NB4 (cell line): Measurements from ENCODE around the gene SPPL3.

Experiments used
- MYC ChIP-seq: IDR thresholded peaks from 2 replicates; pipeline ENCODE4 v1.6.1; 2011; ENCODE audit warnings: low read depth, low read length
- POLR2A ChIP-seq: IDR thresholded peaks from 2 replicates; pipeline ENCODE4 v1.6.1; 2011; ENCODE audit warnings: mild to moderate bottlenecking; ENCODE audit not compliant: insufficient read length; ENCODE audit errors: extremely low read depth
- TF ChIP-seq, protein P1 (sequence below): IDR thresholded peaks from one replicate; pipeline ENCODE4 v1.5.1; 2012; ENCODE audit warnings: low read depth, low read length

- TF ChIP-seq, protein P1, sequence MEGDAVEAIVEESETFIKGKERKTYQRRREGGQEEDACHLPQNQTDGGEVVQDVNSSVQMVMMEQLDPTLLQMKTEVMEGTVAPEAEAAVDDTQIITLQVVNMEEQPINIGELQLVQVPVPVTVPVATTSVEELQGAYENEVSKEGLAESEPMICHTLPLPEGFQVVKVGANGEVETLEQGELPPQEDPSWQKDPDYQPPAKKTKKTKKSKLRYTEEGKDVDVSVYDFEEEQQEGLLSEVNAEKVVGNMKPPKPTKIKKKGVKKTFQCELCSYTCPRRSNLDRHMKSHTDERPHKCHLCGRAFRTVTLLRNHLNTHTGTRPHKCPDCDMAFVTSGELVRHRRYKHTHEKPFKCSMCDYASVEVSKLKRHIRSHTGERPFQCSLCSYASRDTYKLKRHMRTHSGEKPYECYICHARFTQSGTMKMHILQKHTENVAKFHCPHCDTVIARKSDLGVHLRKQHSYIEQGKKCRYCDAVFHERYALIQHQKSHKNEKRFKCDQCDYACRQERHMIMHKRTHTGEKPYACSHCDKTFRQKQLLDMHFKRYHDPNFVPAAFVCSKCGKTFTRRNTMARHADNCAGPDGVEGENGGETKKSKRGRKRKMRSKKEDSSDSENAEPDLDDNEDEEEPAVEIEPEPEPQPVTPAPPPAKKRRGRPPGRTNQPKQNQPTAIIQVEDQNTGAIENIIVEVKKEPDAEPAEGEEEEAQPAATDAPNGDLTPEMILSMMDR: no peak
- TF ChIP-seq POLR2A (no peak), MYC (no peak)
Measured at GRCh38 chr12:120749256-120749655, 154.9 kb downstream of the SPPL3 start.
